Anterior cingulate cortex (tissue), 58 donors: Measurements from ENCODE around the gene CDH4.
"Not testable (repeated sequence)": the region's sequence is repeated elsewhere in the genome, so short reads cannot be mapped to it uniquely, and the experiment has no call there.

Source experiments
- DNase-seq, 58 donors: peaks; one replicate each; lab custom pipeline; 2025; lab: John Stamatoyannopoulos, UW

The CDH4 gene

DNA sequence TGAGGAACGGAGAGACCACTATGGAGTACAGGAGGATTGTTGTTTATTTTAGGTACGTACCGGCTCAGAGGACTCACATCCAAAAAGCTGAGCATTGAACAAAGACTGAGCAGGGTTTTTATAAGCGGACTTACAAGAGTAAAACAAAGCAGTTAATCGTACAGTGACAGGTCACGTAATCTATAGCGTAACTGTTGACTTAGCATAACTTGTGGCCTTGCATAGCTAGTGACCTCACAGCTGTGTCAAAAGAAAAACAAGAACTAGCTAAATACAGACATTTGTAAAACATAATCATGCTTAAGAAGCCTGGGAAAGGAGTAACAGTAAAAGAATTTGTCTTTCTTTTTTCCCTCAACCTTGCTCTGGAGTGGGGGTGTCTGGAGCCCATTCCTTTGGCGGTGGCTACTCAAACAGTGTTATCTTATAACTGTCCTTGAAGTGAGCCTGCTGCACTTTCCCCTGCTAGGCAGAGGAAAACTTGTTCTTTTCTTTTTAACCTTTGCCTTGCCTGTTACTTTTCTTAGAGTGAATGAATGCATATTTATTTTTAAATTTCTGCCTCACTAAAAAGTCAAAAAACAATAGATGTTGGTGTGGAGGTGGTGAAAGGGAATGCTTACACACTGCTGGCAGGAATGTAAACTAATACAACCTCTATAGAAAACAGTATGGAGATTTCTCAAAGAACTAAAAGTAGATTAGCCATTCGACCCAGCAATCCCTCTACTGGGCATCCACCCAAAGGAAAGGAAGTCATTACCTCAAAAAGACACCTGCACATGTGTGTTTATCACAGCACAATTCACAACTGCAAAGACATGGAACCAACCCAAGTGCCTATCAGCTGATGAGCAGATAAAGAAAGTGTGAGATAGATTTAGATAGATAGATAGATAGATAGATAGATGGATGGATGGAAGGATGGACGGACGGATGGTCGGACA lies 704.6 kb downstream of the CDH4 start:
- DNase-seq, result no peak

DNA sequence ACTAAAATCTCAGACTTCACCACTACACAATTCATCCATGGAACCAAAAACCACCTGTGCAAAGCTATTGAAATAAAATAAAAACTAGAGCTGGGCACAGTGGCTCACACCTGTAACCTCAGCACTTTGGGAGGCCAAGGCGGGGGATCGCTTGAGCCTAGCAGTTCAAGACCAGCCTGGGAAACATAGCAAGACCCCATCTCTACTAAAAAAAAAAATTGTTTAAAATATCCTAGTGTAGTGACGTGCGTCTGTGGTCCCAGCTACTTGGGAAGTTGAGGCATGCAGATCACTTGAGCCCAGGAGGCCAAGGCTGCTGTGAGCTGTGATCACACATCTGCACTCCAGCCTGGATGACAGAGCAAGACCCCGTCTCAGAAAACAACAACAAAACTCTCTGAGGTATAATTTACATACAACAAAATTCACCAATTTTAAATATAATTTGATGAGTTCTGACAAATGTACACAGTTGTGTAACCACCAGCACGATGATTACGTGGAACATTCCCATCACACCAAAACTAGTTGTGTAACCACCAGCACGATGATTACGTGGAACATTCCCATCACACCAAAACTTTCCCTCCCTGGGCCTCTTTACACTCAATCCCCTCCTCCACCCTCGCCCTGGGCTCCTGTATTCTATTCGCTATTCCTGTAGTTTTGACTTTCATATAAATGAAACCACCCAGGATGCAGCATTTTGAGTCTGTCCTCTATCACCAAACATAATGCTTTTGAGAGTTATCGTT lies 706.1 kb downstream of the CDH4 start:
- no peak for DNase-seq

DNA sequence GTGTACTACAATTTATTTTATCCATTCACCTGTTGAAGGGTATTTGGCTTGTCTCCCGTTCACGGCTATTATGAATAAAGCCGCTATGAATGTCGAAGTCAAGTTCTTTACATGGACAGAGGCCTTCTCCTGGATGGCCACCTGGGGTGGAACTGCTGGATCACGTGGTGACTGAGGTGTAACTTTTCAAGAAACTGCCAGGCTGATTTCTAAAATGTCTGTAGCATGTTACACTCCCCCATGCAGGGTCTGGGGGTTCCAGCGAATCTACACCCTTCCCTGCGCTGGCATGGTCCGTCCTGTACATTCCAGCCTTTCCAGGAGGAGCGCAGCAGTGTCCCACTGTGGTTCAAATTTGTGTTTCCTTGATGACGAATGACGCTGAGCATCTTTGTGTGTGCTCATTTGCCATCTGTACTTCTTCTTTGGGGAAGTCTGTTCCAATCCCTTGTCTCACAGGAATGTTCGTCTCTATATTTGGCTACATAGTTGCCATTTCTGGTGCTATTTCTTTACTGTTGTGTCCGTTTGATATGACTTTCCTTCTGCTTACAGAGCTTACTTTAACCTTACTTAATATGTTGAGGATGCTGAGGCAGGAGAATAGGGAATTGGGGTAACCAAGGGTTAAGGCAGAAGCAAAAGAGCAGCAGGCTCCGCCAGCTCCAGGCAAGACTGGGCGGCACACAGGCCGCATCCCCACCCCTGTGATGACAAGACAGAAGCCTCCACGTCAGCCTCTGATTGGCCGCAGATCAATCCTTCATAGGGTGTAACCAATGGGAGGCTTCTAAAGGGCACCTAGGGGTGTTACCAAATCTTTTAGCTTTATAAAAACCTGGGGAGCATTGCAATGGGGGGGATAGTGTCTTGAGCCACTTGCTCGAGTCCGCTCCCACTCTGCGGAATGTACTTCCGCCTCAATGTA lies 707.0 kb downstream of the CDH4 start:
- DNase-seq, result peak in 29 of 58 donors; percentile 8 to 86 (median 37)

DNA sequence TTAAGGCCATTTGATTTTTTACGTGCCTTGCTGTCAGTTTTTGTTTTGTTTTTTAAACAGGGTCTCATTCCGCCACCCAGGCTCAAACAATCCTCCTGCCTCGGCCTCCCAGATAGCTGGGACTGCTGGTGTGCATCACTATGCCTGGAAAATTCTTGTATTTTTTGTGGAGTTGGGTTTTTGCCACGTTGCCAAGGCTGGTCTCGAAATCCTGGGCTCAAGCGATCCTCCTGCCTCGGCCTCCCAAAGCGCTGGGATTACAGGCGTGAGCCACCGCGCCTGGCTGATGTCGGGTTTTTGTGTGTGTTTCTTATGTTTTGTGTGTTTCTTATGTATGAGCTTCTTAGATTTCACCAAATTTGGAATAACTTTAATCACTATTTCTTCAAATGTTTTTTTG lies 708.8 kb downstream of the CDH4 start:
- no peak for DNase-seq

DNA sequence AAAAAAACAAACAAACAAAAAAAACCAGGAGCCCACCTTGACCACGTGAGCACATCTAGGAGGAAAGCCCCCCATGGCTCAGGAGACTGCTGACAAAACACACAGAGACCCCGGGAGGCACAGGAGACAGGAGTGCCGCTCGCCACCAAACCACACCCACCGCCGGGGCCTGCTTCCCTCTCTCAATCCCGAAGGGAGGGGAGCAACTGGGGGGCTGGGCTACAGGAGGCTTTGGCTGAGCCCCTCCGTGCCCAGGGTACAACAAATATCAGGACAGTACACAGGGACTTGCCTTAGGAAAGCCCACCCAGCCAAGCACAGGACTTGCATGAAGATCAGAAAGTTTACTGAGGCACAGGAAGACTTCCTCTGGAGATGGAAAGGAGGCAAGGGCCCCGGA lies 711.1 kb downstream of the CDH4 start:
- no peak for DNase-seq

DNA sequence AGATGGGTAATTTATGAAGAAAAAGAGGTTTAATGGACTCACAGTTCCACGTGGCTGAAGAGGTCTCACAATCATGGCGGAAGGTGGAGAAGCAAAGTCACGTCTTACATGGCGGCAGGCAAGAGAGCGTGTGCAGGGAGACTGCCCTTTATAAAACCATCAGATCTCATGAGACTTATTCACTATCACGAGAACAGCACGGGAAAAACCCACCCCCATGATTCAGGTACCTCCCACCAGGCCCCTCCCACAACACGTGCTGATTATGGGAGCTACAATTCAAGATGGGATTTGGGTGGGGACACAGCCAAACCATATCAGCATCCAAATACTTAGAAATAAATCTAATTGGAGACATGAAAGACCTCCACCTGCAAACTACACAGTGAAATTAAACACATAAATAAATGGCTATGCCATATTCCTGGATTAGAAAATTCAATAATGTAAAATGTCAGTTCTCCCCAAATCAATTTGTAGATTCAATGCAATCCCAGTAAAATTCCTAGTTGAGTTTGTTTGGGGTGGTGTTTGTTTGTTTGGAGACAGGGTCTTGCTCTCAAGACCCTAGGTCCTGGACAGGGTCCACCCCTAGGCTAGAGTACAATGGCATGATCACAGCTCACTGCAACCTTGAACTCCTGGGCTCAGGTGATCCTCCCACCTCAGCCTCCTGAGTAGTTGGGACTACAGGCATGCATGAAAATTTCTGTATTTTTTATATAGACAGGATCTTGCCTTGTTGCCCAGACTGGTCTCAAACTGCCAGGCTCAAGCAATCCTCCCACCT lies 712.0 kb downstream of the CDH4 start:
- DNase-seq, result no peak

DNA sequence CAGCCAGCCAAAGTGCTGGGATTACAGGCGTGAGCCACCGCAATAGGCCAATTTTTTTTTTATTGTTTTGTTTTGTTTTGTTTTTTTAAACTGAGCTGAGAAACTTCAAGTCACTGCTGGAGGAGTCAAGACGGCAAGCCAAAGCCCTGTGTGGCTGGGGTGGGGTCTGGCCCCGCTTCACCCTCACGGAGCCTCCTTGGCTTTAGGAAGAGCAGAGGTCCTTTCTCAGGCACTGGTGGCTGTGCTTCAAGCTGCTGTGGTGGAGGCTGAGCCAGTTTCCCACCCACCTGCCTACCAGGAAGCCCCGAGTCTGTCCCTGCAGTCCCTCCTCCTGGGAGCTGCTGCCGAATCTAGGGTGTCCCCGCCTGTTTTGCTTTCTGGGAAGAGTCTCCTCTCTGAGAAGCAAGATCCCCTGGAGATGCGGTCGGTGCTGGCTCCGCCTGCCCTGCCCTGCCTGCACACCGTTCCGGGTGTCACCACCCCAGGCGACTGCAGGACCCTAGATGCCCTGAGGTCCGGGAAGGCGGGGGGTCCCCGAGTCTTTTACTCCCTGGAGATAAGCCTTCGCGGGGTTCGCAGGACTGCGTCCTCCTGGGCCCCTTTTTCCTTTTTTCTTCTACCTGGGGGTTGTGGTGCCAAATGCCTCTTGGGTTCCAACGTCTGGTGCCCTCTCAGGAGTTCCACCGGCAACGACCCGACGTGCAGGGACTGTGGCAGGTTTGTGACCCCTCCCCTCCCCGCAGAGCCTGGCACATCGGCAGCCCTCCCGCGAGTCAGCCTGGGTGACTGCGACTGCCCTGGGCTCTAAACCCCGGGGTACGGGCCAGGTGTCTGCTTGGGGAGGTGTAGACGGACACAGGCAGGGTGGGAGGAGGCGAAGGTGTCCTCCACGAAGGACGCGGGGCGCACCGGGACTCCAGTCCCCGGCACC lies 712.9 kb downstream of the CDH4 start:
- peak in 2 of 58 donors; percentile 13 to 23 for DNase-seq

DNA sequence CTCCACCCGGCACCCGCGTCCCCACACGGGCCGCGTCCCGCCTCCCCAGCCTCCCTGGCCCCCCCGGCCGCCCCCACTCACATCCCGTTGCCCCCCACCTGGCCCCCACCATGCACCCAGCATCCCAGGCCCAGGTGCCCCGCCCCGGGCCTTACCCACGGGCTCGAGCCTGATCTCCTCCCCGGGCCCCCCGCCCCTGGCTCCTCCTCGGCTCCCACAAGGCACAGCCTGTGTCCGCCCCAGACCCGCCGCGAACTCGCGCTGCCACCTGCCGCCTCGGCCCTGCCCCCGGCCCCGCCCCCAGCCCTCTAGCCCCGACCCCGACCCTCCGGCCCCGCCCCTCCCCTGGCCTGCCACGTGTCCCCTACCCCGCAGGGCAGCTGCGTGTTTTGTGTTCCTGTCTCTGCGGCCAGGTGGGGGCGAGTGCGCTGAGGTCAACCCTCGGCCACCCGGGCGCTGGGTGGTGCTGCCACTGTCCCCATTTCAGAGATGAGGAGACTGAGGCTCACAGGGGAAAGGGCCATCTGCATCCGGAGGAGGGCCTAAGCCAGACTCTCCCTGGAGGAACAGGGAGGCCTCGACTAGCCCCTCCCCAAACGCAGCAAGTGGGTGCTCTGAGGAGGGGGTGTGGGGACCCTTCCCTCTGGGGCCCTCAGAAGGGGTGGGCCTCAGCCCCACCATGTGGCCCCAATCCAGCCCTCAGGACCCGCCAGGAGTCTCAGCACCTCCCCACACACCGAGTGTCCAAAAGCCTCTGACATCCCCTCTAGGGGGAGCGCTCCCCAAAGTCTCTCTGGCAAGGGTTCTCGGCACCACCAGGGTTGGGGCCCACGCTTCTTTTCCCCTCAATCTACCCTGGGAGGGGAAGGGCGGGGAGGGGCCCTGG lies 713.8 kb downstream of the CDH4 start:
- peak in 1 of 58 donors; percentile 35 for DNase-seq

DNA sequence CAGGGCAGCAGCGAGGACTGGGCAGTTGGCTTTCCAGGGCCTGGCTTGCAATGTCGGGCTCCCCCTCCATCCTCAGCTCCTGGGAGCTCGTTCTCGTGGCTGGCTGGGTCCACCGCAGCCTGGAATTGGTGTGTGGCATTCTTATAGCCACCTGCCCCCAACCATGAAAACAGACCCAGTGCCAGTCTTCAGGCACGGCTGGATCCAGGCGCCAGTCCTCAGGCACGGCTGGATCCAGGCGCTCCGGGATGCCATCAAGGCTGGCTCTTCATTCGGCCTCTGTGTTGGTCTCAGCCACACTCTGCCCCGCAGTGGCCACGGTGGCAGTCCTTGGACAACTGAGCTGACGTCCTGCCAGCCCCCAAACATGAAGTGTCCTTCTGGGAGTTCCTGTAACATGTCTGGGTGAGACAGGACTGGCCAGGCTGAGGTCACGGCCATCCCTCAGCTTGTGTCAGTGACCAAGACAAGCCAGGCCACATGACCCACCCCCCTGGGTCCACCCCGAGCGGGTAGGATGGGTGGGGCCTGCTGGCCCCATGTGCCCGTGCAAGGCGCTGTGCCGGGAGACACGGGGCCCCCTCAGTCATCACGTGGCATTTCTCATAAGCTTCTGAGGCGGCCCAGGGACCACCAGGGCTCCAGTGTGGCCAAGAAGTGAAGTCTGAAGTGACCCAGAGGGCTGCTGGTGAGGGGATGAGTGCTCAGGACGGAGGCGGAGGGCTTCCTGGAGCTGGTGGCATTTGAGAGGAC lies 714.6 kb downstream of the CDH4 start:
- DNase-seq, result no peak

DNA sequence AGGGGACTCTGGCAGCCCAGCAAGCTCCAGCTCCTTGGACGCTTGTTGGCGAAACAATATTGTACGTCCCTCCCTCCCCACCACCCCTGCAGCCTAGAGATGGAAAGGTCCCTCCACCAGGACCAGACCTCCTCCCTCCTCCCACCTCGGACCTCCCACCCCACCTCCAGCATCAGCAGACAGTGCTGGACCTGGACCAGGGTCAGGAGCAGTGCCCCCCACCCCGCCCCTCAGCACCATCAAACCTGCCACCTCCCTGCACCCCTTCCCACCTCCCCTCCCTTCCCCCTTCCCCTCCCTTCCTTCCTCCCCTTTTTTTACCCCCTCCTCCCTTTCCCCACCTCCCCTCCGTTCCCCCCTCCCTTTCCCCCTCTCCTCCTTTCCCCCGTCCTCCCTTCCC lies 715.2 kb downstream of the CDH4 start:
- no peak for DNase-seq

DNA sequence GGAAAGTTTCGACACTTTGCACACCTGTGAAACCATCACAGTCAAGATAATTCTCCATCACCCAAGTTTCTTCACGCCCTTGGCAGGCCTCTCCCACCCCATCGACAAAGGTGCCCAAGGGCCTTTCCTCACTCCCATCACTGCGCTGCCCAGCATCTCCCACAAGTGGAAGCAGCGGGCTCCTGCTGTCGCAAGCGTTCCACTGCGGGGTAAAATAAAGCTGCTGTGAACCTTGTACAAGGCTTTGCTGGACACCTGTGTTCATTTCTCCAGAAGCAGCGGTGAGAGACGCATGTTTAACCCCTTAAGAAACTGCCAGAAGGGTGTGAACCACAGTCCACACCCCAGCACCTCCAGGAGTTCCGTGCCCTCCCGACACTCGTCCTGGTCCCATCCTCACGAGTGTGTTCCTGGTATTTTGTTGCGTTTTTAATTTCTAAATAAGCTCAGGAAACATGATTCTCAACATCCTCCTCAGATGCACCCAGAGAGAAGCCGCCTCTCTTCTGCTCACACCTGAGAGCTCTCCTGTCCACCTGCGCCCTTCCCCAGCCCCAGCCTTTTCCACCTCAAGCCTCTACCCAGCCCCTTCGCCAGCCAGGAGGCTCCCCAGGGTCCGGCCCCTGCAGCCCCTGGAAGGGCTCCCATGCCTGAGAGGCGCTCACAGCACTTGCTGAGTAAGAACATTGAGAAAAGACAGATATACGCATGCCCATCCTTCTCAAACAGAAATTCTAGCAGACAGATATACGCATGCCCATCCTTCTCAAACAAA lies 716.2 kb downstream of the CDH4 start:
- DNase-seq, result peak in 1 of 58 donors; percentile 11

DNA sequence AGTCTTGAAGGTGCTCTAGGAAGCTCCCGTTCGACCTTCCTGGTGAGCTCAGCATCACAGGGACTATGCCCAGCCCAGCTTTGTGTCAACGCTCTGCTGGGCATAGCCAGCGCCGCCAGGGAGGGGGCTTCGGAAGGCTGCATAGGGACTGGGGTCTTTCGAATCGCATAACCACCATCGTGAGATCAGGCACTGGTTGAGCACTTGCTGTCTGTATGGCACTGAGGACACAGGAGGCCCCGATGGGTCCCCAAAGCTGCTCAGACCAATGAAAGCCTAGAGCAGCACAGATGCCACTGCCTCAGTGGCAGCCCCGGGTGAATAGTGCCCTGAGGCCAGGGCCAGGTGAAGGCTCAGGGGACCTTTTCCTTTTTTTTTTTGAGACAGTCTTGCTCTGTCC lies 716.9 kb downstream of the CDH4 start:
- no peak for DNase-seq

DNA sequence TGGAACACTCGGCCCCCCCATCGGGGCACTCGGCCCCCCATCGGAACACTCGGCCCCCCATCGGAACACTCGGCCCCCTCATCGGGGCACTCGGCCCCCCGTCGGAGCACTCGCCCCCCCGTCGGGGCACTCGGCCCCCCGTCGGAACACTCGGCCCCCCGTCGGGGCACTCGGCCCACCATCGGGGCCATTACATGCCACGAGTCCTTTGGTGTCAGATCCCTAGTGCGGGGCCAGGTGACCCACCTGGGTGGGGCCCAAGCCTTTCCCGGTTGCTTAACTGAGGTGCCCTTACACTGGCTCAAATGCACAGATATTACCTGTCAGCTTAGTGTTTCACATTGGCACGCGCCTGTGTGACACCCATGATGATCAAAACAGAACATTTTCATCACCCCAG lies 717.7 kb downstream of the CDH4 start:
- no peak for DNase-seq

DNA sequence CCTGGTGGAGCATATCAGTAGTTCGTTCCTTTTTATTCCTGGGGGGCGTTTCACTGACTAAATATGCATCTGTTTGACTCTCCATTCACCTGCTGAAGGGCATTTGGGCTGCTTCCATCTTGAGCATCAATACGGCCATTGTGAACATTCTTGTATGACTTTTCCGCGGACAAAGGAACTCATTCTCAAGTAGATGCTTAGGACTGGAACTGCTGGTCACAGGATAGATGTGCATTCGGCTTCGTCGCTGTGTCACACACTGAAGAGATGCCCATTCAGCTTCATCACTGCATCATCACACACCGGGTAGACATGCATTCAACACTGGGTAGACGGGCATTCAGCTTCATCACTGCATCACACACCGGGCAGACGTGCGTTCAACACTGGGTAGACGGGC lies 718.3 kb downstream of the CDH4 start:
- peak in 11 of 58 donors; percentile 14 to 64 (median 34) for DNase-seq

DNA sequence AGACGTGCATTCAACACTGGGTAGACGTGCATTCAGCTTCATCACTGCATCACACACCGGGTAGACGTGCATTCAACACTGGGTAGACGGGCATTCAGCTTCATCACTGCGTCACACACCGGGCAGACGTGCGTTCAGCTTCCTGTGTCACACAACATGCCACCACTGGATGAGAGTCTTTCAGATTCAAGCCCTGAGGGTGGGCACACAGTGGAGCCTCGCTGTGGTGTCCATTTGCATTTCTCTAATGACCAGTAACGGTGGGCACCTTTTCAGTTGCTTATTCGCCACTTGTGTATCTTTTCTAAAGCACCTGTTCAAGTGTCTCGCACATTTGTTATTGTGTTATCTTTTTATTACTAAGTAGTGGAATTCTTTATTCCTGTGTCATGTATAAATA lies 719.5 kb downstream of the CDH4 start:
- not testable (repeated sequence) for DNase-seq
